ENCODE measurements around the gene CAVIN2. TPM values are rescaled to one million over a fixed set of nuclear protein-coding genes. Genes with fewer than 3 reads are reported as not detected.
A peak's percentile ranks its signal among the peaks of the same experiment; 100 is the strongest.

The CAVIN2 gene
- total RNA-seq, 2 donors from 2014 or later: 10.9 to 15.8 TPM

- Histone ChIP-seq H3K27ac (peak overlapping the region; percentile 37 to 73 (median 69)), H3K9me3 (no peaks in the 10 kb centered on the region), H3K4me1 (peaks cover 25% of the 10 kb centered on the region), H3K27me3 (no peaks in the 10 kb centered on the region), H3K4me3 (no peak overlapping the region), H3K36me3 (replicated peaks in 1 of 2; ENCODE audit: insufficient read depth in 1 of 2, low read depth in 2 of 2) (no peaks in the 10 kb centered on the region)
- no peak for TF ChIP-seq CTCF (IDR thresholded peaks at IDR 0.05)
- peak in 1 of 3 donors; percentile 6 for TF ChIP-seq POLR2A (IDR thresholded peaks at IDR 0.05)
- intact Hi-C loops (cut with DNase I): no loop called here
- peak; percentile 91 for ATAC-seq
- WGBS, 2 donors: 22 to 30% methylated on average over 7 of the region's 7 CpGs
- peak in 1 of 4 donors; percentile 49 for DNase-seq
Observed at GRCh38 chr2:191866675-191867506, 20.0 kb upstream of the CAVIN2 start.

GRCh38 chr2:191866195-191866594 is 19.3 kb upstream of the CAVIN2 start:
- TF ChIP-seq POLR2A (IDR thresholded peaks at IDR 0.05) (no peak), CTCF (IDR thresholded peaks at IDR 0.05) (no peak)
- DNase-seq: no peak
- Histone ChIP-seq H3K27ac (peak overlapping the region; percentile 37 to 73 (median 69)), H3K36me3 (replicated peaks in 1 of 2; ENCODE audit: insufficient read depth in 1 of 2, low read depth in 2 of 2) (no peaks in the 10 kb centered on the region), H3K4me3 (no peak overlapping the region), H3K9me3 (no peaks in the 10 kb centered on the region), H3K27me3 (no peaks in the 10 kb centered on the region), H3K4me1 (peaks cover 25% of the 10 kb centered on the region)
- 71 to 81% methylated on average over 5 of the region's 5 CpGs for WGBS, 2 donors
- ATAC-seq: no peak
- intact Hi-C loops (cut with DNase I): no loop called here

GRCh38 chr2:191864628-191865374 is 17.9 kb upstream of the CAVIN2 start:
- TF ChIP-seq CTCF (IDR thresholded peaks at IDR 0.05) (no peak), POLR2A (IDR thresholded peaks at IDR 0.05) (no peak)
- Histone ChIP-seq H3K9me3 (no peaks in the 10 kb centered on the region), H3K4me1 (peaks cover 25% of the 10 kb centered on the region), H3K36me3 (replicated peaks in 1 of 2; ENCODE audit: insufficient read depth in 1 of 2, low read depth in 2 of 2) (no peaks in the 10 kb centered on the region), H3K27me3 (no peaks in the 10 kb centered on the region), H3K27ac (no peak overlapping the region), H3K4me3 (no peak overlapping the region)
- 70% methylated on average over 7 of the region's 7 CpGs for whole genome bisulfite sequencing, 2 donors
- DNase-seq (no peak), ATAC-seq (no peak)
- intact Hi-C loops (cut with DNase I): no loop called here

- Histone ChIP-seq H3K9me3 (no peaks in the 10 kb centered on the region), H3K27me3 (no peaks in the 10 kb centered on the region), H3K4me3 (no peak overlapping the region), H3K36me3 (replicated peaks in 1 of 2; ENCODE audit: insufficient read depth in 1 of 2, low read depth in 2 of 2) (no peaks in the 10 kb centered on the region), H3K4me1 (peaks cover 25% of the 10 kb centered on the region), H3K27ac (no peak overlapping the region)
- 57 to 72% methylated on average over 2 of the region's 2 CpGs for WGBS, 2 donors
- TF ChIP-seq CTCF (IDR thresholded peaks at IDR 0.05): no peak
- no peak for TF ChIP-seq POLR2A (IDR thresholded peaks at IDR 0.05)
- ATAC-seq (no peak), DNase-seq (no peak)
- intact Hi-C loops (cut with DNase I): no loop called here
Observed at GRCh38 chr2:191863988-191864387, 17.1 kb upstream of the CAVIN2 start.

All from body of pancreas (tissue), 4 donors.